Stimulated activated memory B cell treated with anti-CD40 and anti-IgM and Interleukin-4, amounts not matched to agents 10 μg/mL and 1 μg/mL and 100 μg/mL, for 72 hours (primary cell): Measurements from ENCODE around the gene ACAN.

ENCODE experiments used
- ATAC-seq: fragments of 150-1000 bp; cut with Tn5 transposase; 2 replicates; pipeline ENCODE4 v1.10.0; 2021
- H3K27ac Mint-ChIP-seq: one replicate; pipeline ENCODE4 v1.8.0; 2022; ENCODE audit warnings: mild to moderate bottlenecking, mixed read lengths
- H3K27me3 Mint-ChIP-seq: one replicate; pipeline ENCODE4 v1.8.0; 2022; ENCODE audit warnings: mixed read lengths
- H3K36me3 Mint-ChIP-seq: one replicate; pipeline ENCODE4 v1.8.0; 2022; ENCODE audit warnings: mixed read lengths
- H3K4me1 Mint-ChIP-seq: one replicate; pipeline ENCODE4 v1.8.0; 2022; ENCODE audit warnings: mixed read lengths
- H3K4me3 Mint-ChIP-seq: one replicate; pipeline ENCODE4 v1.8.0; 2022; ENCODE audit warnings: mild to moderate bottlenecking, moderate library complexity, mixed read lengths
- H3K9me3 Mint-ChIP-seq: one replicate; pipeline ENCODE4 v1.8.0; 2022; ENCODE audit warnings: mixed read lengths

Gene ACAN

GRCh38 chr15:88818920-88819319 is 15.7 kb downstream of the ACAN start:
- ATAC-seq, result no peak
- Mint-ChIP-seq H3K27ac (no peak overlapping the region), H3K4me1 (no peaks in the 10 kb centered on the region), H3K27me3 (peaks cover 51% of the 10 kb centered on the region), H3K9me3 (no peaks in the 10 kb centered on the region), H3K4me3 (no peak overlapping the region), H3K36me3 (no peaks in the 10 kb centered on the region)

GRCh38 chr15:88821993-88822392 is 18.8 kb downstream of the ACAN start:
- Mint-ChIP-seq H3K27ac (no peak overlapping the region), H3K36me3 (no peaks in the 10 kb centered on the region), H3K27me3 (peaks cover 41% of the 10 kb centered on the region), H3K9me3 (no peaks in the 10 kb centered on the region), H3K4me1 (no peaks in the 10 kb centered on the region), H3K4me3 (no peak overlapping the region)
- ATAC-seq, result no peak

DNA sequence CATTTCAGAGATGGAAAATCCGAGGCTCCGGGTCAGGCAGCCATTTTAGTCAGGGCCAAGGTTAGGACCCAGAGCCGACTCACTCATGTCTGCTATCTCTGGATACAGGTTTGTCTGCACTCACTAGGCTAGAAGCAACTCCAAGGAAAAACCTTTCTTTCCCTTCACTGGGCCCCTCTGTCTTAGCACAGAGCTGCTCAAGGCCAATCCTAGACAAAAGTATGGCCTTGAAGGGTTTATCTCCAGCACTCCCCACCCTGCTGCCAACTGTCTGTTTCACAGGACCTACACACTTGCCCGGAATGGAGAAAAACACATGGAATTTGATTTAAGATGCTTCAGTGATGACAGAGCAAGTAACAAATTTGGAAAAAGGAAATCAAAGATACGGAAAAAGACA is 25.6 kb downstream of the ACAN start:
- H3K36me3 Mint-ChIP-seq, result no peaks in the 10 kb centered on the region
- H3K9me3 Mint-ChIP-seq, result no peaks in the 10 kb centered on the region
- H3K27me3 Mint-ChIP-seq, result peaks cover 9% of the 10 kb centered on the region
- H3K4me3 Mint-ChIP-seq, result no peak overlapping the region
- H3K27ac Mint-ChIP-seq, result no peak overlapping the region
- H3K4me1 Mint-ChIP-seq, result no peaks in the 10 kb centered on the region
- ATAC-seq, result no peak

DNA sequence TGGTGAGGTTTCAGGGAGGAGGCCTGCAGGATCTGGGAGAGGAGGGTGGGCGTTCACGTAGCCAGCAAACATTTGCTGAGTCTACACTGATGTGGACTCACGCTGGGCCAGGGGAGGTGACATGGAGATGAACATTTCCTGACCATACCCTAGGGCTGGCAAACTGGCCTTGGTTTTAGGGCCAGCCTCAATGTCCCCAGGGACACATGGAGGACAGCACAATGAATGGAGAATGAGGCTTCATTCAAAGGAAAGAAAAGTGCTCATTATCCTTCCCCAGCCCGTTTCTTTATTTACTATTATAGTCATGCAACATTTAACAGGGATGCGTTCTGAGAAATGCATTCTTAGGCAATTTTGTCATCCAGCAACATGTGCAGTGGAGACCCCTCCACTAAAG is 26.8 kb downstream of the ACAN start:
- Mint-ChIP-seq H3K9me3 (no peaks in the 10 kb centered on the region), H3K27ac (no peak overlapping the region), H3K4me1 (peaks cover 6% of the 10 kb centered on the region), H3K27me3 (peaks cover 9% of the 10 kb centered on the region), H3K36me3 (no peaks in the 10 kb centered on the region), H3K4me3 (no peak overlapping the region)
- ATAC-seq, result no peak

- H3K4me3 Mint-ChIP-seq, result no peak overlapping the region
- no peak for ATAC-seq
- H3K9me3 Mint-ChIP-seq, result no peaks in the 10 kb centered on the region
- H3K27ac Mint-ChIP-seq, result no peak overlapping the region
- peaks cover 6% of the 10 kb centered on the region for H3K4me1 Mint-ChIP-seq
- H3K27me3 Mint-ChIP-seq, result no peaks in the 10 kb centered on the region
- no peaks in the 10 kb centered on the region for H3K36me3 Mint-ChIP-seq
Observed at GRCh38 chr15:88832820-88833730, 29.8 kb downstream of the ACAN start.

DNA sequence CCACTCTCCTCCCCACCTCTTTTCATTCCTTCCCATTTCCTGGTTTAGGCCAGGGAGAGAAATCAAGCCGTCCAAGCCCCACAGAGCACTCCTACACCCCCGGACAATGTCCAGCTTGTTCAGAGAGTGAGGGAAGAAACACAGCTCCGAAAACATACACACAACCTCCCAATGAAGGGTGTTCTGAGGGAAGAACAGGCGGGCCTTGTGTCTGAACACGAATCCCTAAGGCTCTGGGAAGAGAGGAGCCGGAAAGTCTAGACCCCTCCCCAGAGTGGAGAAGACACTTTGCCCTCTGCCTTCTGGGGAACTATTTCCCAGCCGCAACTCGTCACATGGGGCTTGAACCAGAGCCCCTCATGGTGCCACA is 30.5 kb downstream of the ACAN start:
- H3K9me3 Mint-ChIP-seq, result no peaks in the 10 kb centered on the region
- no peaks in the 10 kb centered on the region for H3K36me3 Mint-ChIP-seq
- H3K4me1 Mint-ChIP-seq, result peaks cover 6% of the 10 kb centered on the region
- H3K4me3 Mint-ChIP-seq, result no peak overlapping the region
- no peak overlapping the region for H3K27ac Mint-ChIP-seq
- ATAC-seq, result no peak
- peaks cover 4% of the 10 kb centered on the region for H3K27me3 Mint-ChIP-seq

- Mint-ChIP-seq H3K27me3 (peaks cover 10% of the 10 kb centered on the region), H3K9me3 (no peaks in the 10 kb centered on the region), H3K4me1 (peaks cover 6% of the 10 kb centered on the region), H3K27ac (no peak overlapping the region), H3K36me3 (no peaks in the 10 kb centered on the region), H3K4me3 (no peak overlapping the region)
- ATAC-seq, result peak; percentile 40
Observed at GRCh38 chr15:88834211-88834812, 31.1 kb downstream of the ACAN start.

GRCh38 chr15:88835119-88835518 is 31.9 kb downstream of the ACAN start:
- Mint-ChIP-seq H3K4me1 (peaks cover 6% of the 10 kb centered on the region), H3K36me3 (no peaks in the 10 kb centered on the region), H3K4me3 (no peak overlapping the region), H3K27ac (no peak overlapping the region), H3K27me3 (peaks cover 15% of the 10 kb centered on the region), H3K9me3 (no peaks in the 10 kb centered on the region)
- ATAC-seq, result no peak

GRCh38 chr15:88835646-88836045 is 32.4 kb downstream of the ACAN start:
- peaks cover 6% of the 10 kb centered on the region for H3K4me1 Mint-ChIP-seq
- H3K36me3 Mint-ChIP-seq, result no peaks in the 10 kb centered on the region
- no peak overlapping the region for H3K4me3 Mint-ChIP-seq
- H3K27ac Mint-ChIP-seq, result no peak overlapping the region
- ATAC-seq, result no peak
- H3K9me3 Mint-ChIP-seq, result no peaks in the 10 kb centered on the region
- H3K27me3 Mint-ChIP-seq, result peaks cover 15% of the 10 kb centered on the region

DNA sequence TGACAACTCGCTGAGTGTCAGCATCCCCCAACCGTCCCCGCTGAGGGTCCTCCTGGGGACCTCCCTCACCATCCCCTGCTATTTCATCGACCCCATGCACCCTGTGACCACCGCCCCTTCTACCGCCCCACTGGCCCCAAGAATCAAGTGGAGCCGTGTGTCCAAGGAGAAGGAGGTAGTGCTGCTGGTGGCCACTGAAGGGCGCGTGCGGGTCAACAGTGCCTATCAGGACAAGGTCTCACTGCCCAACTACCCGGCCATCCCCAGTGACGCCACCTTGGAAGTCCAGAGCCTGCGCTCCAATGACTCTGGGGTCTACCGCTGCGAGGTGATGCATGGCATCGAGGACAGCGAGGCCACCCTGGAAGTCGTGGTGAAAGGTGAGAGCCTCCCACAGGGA is 35.4 kb downstream of the ACAN start:
- no peaks in the 10 kb centered on the region for H3K36me3 Mint-ChIP-seq
- H3K27ac Mint-ChIP-seq, result no peak overlapping the region
- H3K4me1 Mint-ChIP-seq, result peaks cover 6% of the 10 kb centered on the region
- no peak for ATAC-seq
- no peaks in the 10 kb centered on the region for H3K9me3 Mint-ChIP-seq
- H3K4me3 Mint-ChIP-seq, result no peak overlapping the region
- peaks cover 15% of the 10 kb centered on the region for H3K27me3 Mint-ChIP-seq

- peaks cover 4% of the 10 kb centered on the region for H3K4me1 Mint-ChIP-seq
- H3K4me3 Mint-ChIP-seq, result no peak overlapping the region
Observed at GRCh38 chr15:88839146-88839545, 35.9 kb downstream of the ACAN start.

DNA sequence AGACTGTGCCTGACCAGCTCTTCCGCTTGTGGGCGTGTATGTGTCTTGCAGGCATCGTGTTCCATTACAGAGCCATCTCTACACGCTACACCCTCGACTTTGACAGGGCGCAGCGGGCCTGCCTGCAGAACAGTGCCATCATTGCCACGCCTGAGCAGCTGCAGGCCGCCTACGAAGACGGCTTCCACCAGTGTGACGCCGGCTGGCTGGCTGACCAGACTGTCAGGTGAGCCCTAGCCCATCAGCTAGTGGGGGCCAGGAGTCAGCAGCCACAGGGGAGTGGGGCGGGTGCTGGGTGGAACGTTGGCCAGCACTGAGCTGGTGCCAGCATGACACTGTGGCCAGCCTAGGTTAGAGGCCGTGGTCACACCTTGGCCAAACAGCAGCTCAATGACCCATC is 36.7 kb downstream of the ACAN start:
- peaks cover 4% of the 10 kb centered on the region for H3K4me1 Mint-ChIP-seq
- H3K27ac Mint-ChIP-seq, result no peak overlapping the region
- H3K4me3 Mint-ChIP-seq, result no peak overlapping the region
- peaks cover 15% of the 10 kb centered on the region for H3K27me3 Mint-ChIP-seq
- no peaks in the 10 kb centered on the region for H3K9me3 Mint-ChIP-seq
- ATAC-seq, result no peak
- no peaks in the 10 kb centered on the region for H3K36me3 Mint-ChIP-seq

More at GRCh38 chr15:88839146-88839545, 35.9 kb downstream of the ACAN start:
- ATAC-seq, result no peak
- Mint-ChIP-seq H3K27me3 (peaks cover 15% of the 10 kb centered on the region), H3K36me3 (no peaks in the 10 kb centered on the region), H3K9me3 (no peaks in the 10 kb centered on the region), H3K27ac (no peak overlapping the region)

GRCh38 chr15:88841236-88841635 is 38.0 kb downstream of the ACAN start:
- Mint-ChIP-seq H3K4me3 (no peak overlapping the region), H3K4me1 (peaks cover 6% of the 10 kb centered on the region), H3K9me3 (no peaks in the 10 kb centered on the region), H3K27me3 (peaks cover 15% of the 10 kb centered on the region), H3K27ac (no peak overlapping the region), H3K36me3 (no peaks in the 10 kb centered on the region)
- no peak for ATAC-seq

DNA sequence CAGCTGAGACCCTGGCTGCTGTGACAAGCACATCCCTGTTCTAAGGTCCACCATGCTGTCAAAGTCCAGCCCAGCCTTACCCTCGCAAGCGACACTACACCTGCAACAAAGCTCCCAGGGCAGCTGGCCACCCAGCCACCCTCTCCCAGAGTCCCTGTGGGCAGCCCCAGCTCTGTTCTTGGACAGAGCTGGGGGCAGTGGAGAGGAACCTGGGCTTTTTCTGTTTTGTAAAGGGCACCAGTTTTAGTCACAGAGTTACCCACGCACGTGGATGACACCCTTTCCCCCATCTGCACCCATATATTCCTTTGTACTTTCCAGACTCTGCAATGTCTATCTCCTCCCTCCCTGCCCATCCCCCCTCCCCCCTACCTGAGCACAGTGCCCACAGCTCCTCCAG is 38.9 kb downstream of the ACAN start:
- no peak overlapping the region for H3K4me3 Mint-ChIP-seq
- H3K4me1 Mint-ChIP-seq, result peaks cover 6% of the 10 kb centered on the region
- H3K36me3 Mint-ChIP-seq, result no peaks in the 10 kb centered on the region
- ATAC-seq, result no peak
- H3K27ac Mint-ChIP-seq, result no peak overlapping the region
- no peaks in the 10 kb centered on the region for H3K9me3 Mint-ChIP-seq
- peaks cover 20% of the 10 kb centered on the region for H3K27me3 Mint-ChIP-seq

DNA sequence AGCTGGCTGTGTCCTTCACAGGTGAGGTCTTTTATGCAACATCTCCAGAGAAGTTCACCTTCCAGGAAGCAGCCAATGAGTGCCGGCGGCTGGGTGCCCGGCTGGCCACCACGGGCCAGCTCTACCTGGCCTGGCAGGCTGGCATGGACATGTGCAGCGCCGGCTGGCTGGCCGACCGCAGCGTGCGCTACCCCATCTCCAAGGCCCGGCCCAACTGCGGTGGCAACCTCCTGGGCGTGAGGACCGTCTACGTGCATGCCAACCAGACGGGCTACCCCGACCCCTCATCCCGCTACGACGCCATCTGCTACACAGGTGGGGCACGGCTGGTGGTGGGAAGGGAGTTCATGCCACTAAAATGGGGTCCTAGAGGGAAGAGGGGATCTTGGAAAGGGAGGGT is 40.1 kb downstream of the ACAN start:
- H3K27me3 Mint-ChIP-seq, result peaks cover 31% of the 10 kb centered on the region
- no peak overlapping the region for H3K4me3 Mint-ChIP-seq
- H3K4me1 Mint-ChIP-seq, result peaks cover 6% of the 10 kb centered on the region
- H3K27ac Mint-ChIP-seq, result no peak overlapping the region
- H3K9me3 Mint-ChIP-seq, result no peaks in the 10 kb centered on the region
- no peaks in the 10 kb centered on the region for H3K36me3 Mint-ChIP-seq
- ATAC-seq, result no peak

GRCh38 chr15:88844749-88845386 is 41.6 kb downstream of the ACAN start:
- Mint-ChIP-seq H3K36me3 (no peaks in the 10 kb centered on the region), H3K4me1 (peaks cover 6% of the 10 kb centered on the region), H3K27ac (no peak overlapping the region), H3K27me3 (peaks cover 32% of the 10 kb centered on the region), H3K9me3 (no peaks in the 10 kb centered on the region), H3K4me3 (no peak overlapping the region)
- peak; percentile 49 for ATAC-seq
